IMR-90 (cell line): ENCODE results near the gene LY6G6D. TPM values are rescaled to one million over a fixed set of nuclear protein-coding genes. Genes with fewer than 3 reads are reported as not detected.

ENCODE experiments used
- ATAC-seq: fragments of 200-7000 bp; cut with Tn5 transposase; 2 replicates; pipeline ENCODE4 v1.9.1; 2020; ENCODE audit warnings: low read depth, mild to moderate bottlenecking, moderate library complexity
- BruUV-seq: library from RNA; stranded (reverse); fragments of 400-500 nt; replicated peaks from 2 replicates; lab custom pipeline; 2021; lab: Mats Ljungman, UMichigan
- CTCF ChIA-PET: fragments of 300-600 bp; formaldehyde crosslinking; extraction: SDS; loops from one replicate; lab custom pipeline; 2021; ENCODE audit warnings: antibody characterized with exemption; lab: Yijun Ruan, JAX
- POLR2A ChIA-PET: fragments of 300-600 bp; sonication (Branson Sonifier 250); formaldehyde crosslinking; loops from one replicate; lab custom pipeline; 2022; ENCODE audit warnings: antibody characterized with exemption; ENCODE audit not compliant: unreplicated experiment; lab: Charles Lee
- DNase-seq: peaks from one replicate; pipeline ENCODE4 v3.0.0; 2013
- H2AFZ ChIP-seq: replicated peaks from 2 replicates; pipeline ENCODE3; 2013; ENCODE audit warnings: low read length, mild to moderate bottlenecking; ENCODE audit not compliant: poor library complexity
- H2AK5ac ChIP-seq: 2 replicates; pipeline ENCODE4 v1.6.1; 2013; ENCODE audit warnings: low read depth, low read length, inconsistent platforms
- H2AK9ac ChIP-seq: replicated peaks from 2 replicates; pipeline ENCODE3; 2013; ENCODE audit warnings: mild to moderate bottlenecking, low read depth, low read length, moderate library complexity; ENCODE audit not compliant: poor library complexity
- H2BK120ac ChIP-seq: 2 replicates; pipeline ENCODE4 v1.6.1; 2013; ENCODE audit warnings: low read depth, low read length, inconsistent platforms
- H2BK15ac ChIP-seq: 3 replicates; pipeline ENCODE4 v1.6.1; 2013; ENCODE audit warnings: low read depth, low read length, inconsistent platforms
- H2BK20ac ChIP-seq: 2 replicates; pipeline ENCODE4 v1.6.1; 2013; ENCODE audit warnings: low read depth, mild to moderate bottlenecking, inconsistent platforms, low read length, moderate library complexity
- H2BK5ac ChIP-seq: 2 replicates; pipeline ENCODE4 v1.6.1; 2013; ENCODE audit warnings: mild to moderate bottlenecking, low read depth, low read length, inconsistent platforms; ENCODE audit not compliant: poor library complexity, severe bottlenecking
- H3K14ac ChIP-seq: replicated peaks from 2 replicates; pipeline ENCODE4 v1.6.1; 2013; ENCODE audit warnings: low read depth, low read length, inconsistent platforms
- H3K18ac ChIP-seq: 2 replicates; pipeline ENCODE4 v1.6.1; 2013; ENCODE audit warnings: low read depth, low read length, control low read depth
- H3K23ac ChIP-seq: 2 replicates; pipeline ENCODE4 v1.6.1; 2013; ENCODE audit warnings: low read depth, low read length, inconsistent platforms
- H3K27ac ChIP-seq: 2 replicates; pipeline ENCODE4 v1.5.1; 2013; ENCODE audit warnings: mild to moderate bottlenecking, control low read depth, low read length; ENCODE audit not compliant: insufficient read depth
- H3K27me3 ChIP-seq: 2 replicates; pipeline ENCODE4 v1.6.1; 2013; ENCODE audit warnings: low read length; ENCODE audit not compliant: control insufficient read depth, insufficient read depth
- H3K36me3 ChIP-seq: 2 replicates; pipeline ENCODE4 v1.6.1; 2013; ENCODE audit warnings: low read length, mixed read lengths; ENCODE audit not compliant: control insufficient read depth, insufficient read depth
- H3K4ac ChIP-seq: 2 replicates; pipeline ENCODE4 v1.6.1; 2013; ENCODE audit warnings: low read depth, low read length, inconsistent platforms
- H3K4me1 ChIP-seq: 2 replicates; pipeline ENCODE4 v1.6.1; 2013; ENCODE audit warnings: low read length, mixed read lengths; ENCODE audit not compliant: control insufficient read depth, insufficient read depth
- H3K4me2 ChIP-seq: 2 replicates; pipeline ENCODE4 v1.6.1; 2013; ENCODE audit warnings: low read depth, mild to moderate bottlenecking, control low read depth, low read length, moderate library complexity
- H3K4me3 ChIP-seq: 2 replicates; pipeline ENCODE4 v1.5.1; 2013; ENCODE audit warnings: low read depth, mild to moderate bottlenecking, control low read depth, low read length, moderate library complexity; ENCODE audit not compliant: insufficient read depth
- H3K56ac ChIP-seq: 2 replicates; pipeline ENCODE4 v1.6.1; 2013; ENCODE audit warnings: low read length, inconsistent platforms; ENCODE audit not compliant: insufficient read depth; ENCODE audit errors: extremely low read depth
- H3K79me1 ChIP-seq, 2 experiments: 2 replicates each; pipeline ENCODE4 v1.6.1; 2013; ENCODE audit warnings: low read length in 2 of 2, inconsistent platforms in 1 of 2, low read depth in 1 of 2
- H3K9ac ChIP-seq: 2 replicates; pipeline ENCODE4 v1.6.1; 2013; ENCODE audit warnings: low read depth, low read length, control low read depth
- H3K9me1 ChIP-seq: 2 replicates; pipeline ENCODE4 v1.6.1; 2013; ENCODE audit warnings: low read length, inconsistent platforms; ENCODE audit not compliant: insufficient read depth
- H3K9me3 ChIP-seq: 2 replicates; pipeline ENCODE4 v1.6.1; 2013; ENCODE audit warnings: low read length; ENCODE audit not compliant: control insufficient read depth, insufficient read depth
- H4K20me1 ChIP-seq: 2 replicates; pipeline ENCODE4 v1.6.1; 2013; ENCODE audit warnings: low read length, inconsistent platforms; ENCODE audit not compliant: insufficient read depth
- H4K5ac ChIP-seq: 2 replicates; pipeline ENCODE4 v1.6.1; 2013; ENCODE audit warnings: mild to moderate bottlenecking, low read depth, low read length, control low read depth
- H4K8ac ChIP-seq, 2 experiments: 2 replicates each; pipeline ENCODE4 v1.6.1; 2013; ENCODE audit warnings: low read depth in 2 of 2, low read length in 2 of 2, control low read depth in 1 of 2, inconsistent platforms in 1 of 2
- H4K91ac ChIP-seq: 2 replicates; pipeline ENCODE4 v1.6.1; 2013; ENCODE audit warnings: low read depth, low read length, inconsistent platforms; ENCODE audit not compliant: insufficient read depth
- BHLHE40 ChIP-seq: fragments of 150-350 bp; IDR thresholded peaks from 2 replicates; pipeline ENCODE4 v1.6.1; 2016; ENCODE audit warnings: mild to moderate bottlenecking, low read depth, low read length
- MAFK ChIP-seq: IDR thresholded peaks from 2 replicates; pipeline ENCODE4 v1.6.1; 2012; ENCODE audit warnings: low read depth, low read length, improper control_type of control experiment
- MXI1 ChIP-seq: IDR thresholded peaks from 2 replicates; pipeline ENCODE4 v1.6.1; 2012; ENCODE audit warnings: low read depth, mild to moderate bottlenecking, low read length, moderate library complexity, borderline replicate concordance
- RFX5 ChIP-seq: IDR thresholded peaks from 2 replicates; pipeline ENCODE4 v1.8.0; 2012; ENCODE audit warnings: low read depth, mild to moderate bottlenecking, low read length, moderate library complexity
- WGBS, 2 experiments: methylation state at CpG; one replicate each; pipeline versions ENCODE4 v1.1.5 to v1.1.7; 2013; ENCODE audit warnings: missing lambda C conversion rate in 2 of 2; ENCODE audit not compliant: insufficient read length in 1 of 2; ENCODE audit errors: extremely low coverage in 2 of 2; 5-methylcytosine and 5-hydroxymethylcytosine counted together
- dilution Hi-C: fragments of 300-500 bp; cut with HindIII; formaldehyde crosslinking; loops from one replicate; pipeline ENCODE4 v1.14.3; 2018; ENCODE audit warnings: low sequenced_read_pairs; ENCODE audit not compliant: unreplicated experiment
- in situ Hi-C: fragments of 300-500 bp; cut with MboI; formaldehyde crosslinking; loops from 3 replicates; pipeline ENCODE4 v1.14.3; 2019; ENCODE audit warnings: low sequenced_read_pairs, inconsistent platforms, mixed read lengths
- intact Hi-C: fragments of 100-400 bp; cut with micrococcal nuclease; formaldehyde crosslinking; loops from 2 replicates; pipeline ENCODE4 v1.10.0; 2022
- polyA plus RNA-seq, 3 experiments: library from polyadenylated mRNA; depleted of rRNA; stranded (reverse); fragments of >200 nt; gene quantifications; 2 replicates each; pipeline ENCODE4 v1.2.3, GENCODE V29; 2012; ENCODE audit warnings: low replicate concordance in 1 of 3
- total RNA-seq: library from RNA; depleted of rRNA; stranded (reverse); fragments of >200 nt; gene quantifications from 2 replicates; pipeline ENCODE4 v1.2.3, GENCODE V29; 2012

Gene LY6G6D
- total and polyA plus RNA-seq, 2 of the 4 experiments (the other 2 are of a cell fraction) = not detected

DNA sequence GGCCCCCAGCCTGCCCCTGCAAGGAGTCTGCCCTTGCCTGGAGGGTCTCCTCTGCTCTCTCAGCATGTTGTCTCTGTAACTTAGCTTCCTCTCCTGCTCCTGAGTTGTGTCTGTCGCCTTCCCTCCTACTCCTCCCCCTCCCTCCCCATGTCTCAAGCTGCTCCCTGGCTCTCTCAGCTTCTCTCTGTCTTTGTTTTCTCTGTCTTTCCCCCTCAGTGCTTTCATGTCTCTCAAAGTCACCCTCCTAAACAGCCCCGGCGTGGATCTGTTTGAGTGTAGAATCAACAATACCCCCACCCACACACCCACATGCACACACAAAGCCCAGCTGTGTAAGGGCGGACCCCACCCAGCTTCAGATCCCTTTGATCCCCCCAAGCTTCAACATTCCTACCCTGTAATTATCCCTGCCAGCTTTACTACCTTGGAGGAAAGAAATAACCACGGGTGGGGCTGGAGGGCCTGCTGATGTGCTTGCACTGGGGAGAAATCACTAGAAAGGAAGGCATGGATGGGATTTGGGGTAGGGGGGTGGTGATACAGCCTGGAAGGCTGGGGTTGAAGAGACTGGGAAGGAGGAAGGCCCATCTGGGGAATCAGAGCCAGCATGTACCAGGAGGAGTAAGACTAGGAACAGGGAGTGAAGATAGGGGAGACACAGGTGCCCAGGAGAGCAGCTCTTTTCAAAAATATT, 1.0 kb upstream of the LY6G6D start:
- no peak overlapping the region for H3K4me3 ChIP-seq
- H2AFZ ChIP-seq = no peak overlapping the region
- no peak overlapping the region for H3K56ac ChIP-seq
- H3K36me3 ChIP-seq = no peaks in the 10 kb centered on the region
- no peaks in the 10 kb centered on the region; the same call in 1 of the 2 replicates for H4K20me1 ChIP-seq
- dilution Hi-C loops = no loop called here
- intact Hi-C loops = no loop called here
- H3K27me3 ChIP-seq = peaks cover 37% of the 10 kb centered on the region
- no peak overlapping the region for H2BK5ac ChIP-seq
- H3K4me2 ChIP-seq = no peak overlapping the region
- no peak overlapping the region for H2AK5ac ChIP-seq
- BruUV-seq = no TSS peak
- ChIA-PET CTCF (no interaction called here), POLR2A (no interaction called here)
- no peak overlapping the region for H4K5ac ChIP-seq
- H2BK120ac ChIP-seq = no peak overlapping the region
- no peak overlapping the region for H4K8ac ChIP-seq
- H3K9me3 ChIP-seq = no peaks in the 10 kb centered on the region
- H4K91ac ChIP-seq = no peak overlapping the region
- no peak overlapping the region for H3K18ac ChIP-seq
- H3K23ac ChIP-seq = peak overlapping the region; percentile 59; the same call in 1 of the 2 replicates
- no peak overlapping the region for H3K4ac ChIP-seq
- no peak overlapping the region for H2BK20ac ChIP-seq
- ATAC-seq (0 out of 2 replicates have a peak, but pooled peaks have one; percentile 17), DNase-seq (no peak)
- no peak overlapping the region for H3K27ac ChIP-seq
- no peaks in the 10 kb centered on the region for H3K9me1 ChIP-seq
- WGBS, 2 experiments = 20% methylated on average over 1 of the region's 5 CpGs; no CpG with 5 or more reads in 1 of the 2 experiments
- no peaks in the 10 kb centered on the region for H3K4me1 ChIP-seq
- no peaks in the 10 kb centered on the region for H3K79me1 ChIP-seq
- H2BK15ac ChIP-seq = no peak overlapping the region
- H3K14ac ChIP-seq = no peak overlapping the region
- in situ Hi-C loops = no loop called here
- TF ChIP-seq MXI1 = no peak
- no peak for TF ChIP-seq MAFK
- TF ChIP-seq RFX5 = no peak
- TF ChIP-seq BHLHE40 = no peak
- no peak overlapping the region for H3K9ac ChIP-seq
- H2AK9ac ChIP-seq = no peak overlapping the region
